ENCODE data around the gene NOP16. TPM values are rescaled to one million over a fixed set of nuclear protein-coding genes. Genes with fewer than 3 reads are reported as not detected.

Gene NOP16, protein sequence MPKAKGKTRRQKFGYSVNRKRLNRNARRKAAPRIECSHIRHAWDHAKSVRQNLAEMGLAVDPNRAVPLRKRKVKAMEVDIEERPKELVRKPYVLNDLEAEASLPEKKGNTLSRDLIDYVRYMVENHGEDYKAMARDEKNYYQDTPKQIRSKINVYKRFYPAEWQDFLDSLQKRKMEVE
- total RNA-seq (2022; extraction: Qiagen RNA extraction; ENCODE audit: low read depth): 121 to 132 TPM (median 126 TPM) in 5 replicates

DNA sequence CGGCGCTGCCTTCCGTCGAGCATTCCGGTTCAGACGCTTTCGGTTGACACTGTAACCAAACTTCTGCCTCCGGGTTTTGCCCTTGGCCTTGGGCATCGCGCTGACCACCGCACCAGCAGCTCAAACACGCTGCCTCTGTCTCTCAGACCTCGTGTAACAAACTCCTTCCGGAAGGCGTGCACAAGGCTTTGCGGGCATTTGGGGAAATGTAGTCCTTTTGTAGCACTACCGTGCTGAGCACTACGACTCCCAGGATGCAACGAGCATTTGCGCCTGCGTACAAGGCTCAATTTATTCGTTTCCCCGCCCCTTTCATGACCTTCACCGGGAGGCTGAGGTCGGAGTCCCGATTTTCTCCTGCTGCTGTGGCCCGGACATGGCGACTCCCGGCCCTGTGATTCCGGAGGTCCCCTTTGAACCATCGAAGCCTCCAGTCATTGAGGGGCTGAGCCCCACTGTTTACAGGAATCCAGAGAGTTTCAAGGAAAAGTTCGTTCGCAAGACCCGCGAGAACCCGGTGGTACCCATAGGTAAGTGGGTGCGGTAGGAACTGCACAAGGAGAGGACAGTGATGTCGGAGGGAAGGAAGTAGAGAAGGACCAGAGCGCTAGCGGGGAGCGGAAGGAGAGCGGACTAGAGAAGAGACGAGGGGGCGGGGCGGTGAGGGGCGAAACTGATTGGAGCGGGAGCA, at the start of gene NOP16, which contains the start of gene HIGD2A:
TSS of gene NOP16 (minus strand) at position 155 of the 691 bp plus-strand sequence. CDS start at position 96, 59 bp downstream.
TSS of gene HIGD2A (plus strand) at position 308 of the 691 bp plus-strand sequence. CDS start at position 377, 69 bp downstream.

DNA sequence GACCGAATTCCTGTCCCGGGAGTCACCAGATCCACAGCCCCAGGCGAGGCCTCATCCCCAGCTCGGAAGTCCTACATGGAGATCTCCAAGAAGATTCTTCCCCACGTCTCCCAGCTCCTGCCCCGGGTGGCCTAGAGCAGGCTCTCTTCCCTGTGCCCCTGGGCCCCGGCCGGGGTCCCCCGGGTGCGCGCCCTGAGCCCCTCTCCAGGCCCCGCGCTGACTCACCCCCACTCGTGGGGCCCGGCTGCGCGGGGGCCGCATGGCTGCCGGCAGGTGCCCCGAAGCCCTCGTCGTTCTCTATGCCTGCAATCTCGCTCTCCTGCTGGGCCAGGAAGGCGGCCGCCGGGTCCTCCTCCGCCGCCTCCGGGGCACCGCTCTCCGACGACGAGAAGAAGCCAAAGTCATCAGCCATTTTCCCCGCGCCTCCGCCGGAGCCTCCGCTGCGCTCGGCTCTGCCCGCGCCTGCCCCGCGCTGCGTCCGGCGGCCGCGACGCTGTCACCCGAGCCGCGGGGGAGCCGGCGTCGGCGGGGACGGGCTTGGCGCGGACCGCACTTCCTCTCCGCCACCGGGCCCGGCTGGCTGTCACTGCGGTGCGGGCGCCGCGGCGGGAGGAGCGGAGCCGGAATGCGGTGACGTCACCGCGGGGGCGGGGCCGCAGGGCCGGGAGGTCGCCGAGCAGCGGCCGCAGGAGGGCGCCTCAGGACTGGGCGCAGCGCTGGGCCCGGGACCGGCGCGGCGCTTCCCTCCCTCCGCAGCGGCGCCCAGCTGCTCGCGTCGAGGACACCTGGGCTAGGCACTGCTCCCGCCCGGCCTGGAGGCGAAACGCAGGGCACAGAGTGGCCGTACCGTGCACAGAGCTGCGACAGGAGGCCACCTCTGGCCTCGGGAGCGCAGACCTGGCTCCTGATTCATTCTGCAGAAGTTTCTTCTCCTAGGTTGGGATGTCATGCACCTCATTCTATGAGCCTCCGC, 27.8 kb upstream of the NOP16 start, which contains the start of gene CLTB:
TSS of gene CLTB (minus strand) at position 588 of the 973 bp plus-strand sequence. CDS start at position 412, 176 bp downstream.

DNA sequence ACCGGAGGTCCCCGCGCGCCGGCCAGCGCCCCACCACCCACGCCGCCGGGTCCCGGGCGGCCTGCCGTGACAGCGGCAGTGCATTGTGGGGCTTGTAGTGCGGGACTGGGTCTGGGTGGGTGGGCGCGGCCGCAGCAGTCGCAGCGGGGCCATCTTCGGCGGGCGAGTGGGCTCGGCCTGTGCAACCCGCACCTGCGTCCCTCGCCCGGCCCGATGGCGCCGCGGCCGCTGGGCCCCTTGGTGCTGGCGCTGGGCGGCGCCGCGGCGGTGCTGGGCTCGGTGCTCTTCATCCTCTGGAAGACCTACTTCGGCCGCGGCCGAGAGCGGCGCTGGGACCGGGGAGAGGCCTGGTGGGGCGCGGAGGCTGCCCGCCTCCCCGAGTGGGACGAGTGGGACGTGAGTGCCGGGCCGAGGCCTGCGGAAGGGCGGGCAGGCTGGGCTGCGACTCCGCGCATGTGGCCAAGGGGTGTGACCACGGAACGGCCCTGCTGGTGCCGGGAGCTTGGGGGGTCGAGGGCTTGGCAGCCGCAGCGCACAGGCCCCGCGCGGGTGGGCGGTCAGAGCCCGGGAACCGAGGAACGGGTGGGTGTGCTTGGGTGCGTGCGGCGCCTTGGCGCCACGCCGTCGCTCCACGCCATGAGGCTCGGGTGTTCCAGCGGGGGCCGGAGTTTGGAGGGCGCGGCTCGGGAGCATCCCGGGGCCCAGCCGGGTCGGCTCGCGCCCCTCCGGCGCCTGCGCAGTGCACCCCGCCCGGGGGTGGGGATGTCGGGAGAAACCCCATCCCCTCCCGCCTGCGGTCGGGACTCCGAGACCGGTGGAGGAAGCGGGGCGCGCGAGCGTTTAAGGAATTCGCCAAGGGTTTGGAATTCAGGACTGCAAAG, 22.8 kb downstream of the NOP16 start, which contains the start of gene ARL10:
TSS of gene ARL10 (plus strand) at position 137 of the 881 bp plus-strand sequence. CDS start at position 214, 77 bp downstream.

DNA sequence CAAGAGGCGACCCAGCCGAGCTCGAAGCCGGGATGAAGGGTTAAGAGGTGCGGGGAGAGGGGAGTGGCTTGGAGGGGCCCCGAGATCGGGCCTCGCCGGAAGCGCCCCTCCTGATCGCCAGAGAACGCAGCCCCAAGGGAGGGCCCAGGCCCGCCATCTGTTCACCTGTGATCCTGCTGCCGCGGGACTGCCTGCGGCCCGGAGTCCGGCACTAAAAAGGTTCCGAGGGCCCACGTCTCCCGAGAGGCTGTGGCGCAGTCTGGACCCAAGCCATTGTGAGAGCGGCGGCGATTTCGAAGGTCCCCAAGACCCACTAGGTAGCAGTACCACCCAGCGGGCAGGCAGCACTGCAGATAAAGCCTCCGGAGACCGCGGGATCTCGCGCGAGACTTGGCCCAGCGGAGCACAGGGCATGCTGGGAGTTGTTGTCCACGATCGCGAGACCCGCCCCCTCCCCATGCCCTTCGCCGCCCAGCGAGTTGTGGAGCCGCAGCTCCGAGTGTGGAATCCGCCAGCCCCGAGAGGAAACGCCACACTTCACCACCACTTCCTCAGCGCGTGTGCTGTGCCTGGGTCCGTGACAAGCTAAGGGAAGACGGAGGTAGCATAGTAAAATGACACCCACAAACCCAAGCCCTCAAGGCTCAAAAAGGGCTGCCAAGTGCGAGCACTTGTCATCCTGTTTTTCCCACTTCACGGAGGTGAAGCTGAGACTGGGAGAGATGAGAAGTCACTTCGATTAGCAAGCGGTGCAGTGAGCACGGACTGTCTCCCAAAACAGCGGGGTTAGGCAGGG, 26.8 kb downstream of the NOP16 start, which contains the start of gene KIAA1191:
TSS of gene KIAA1191 (minus strand) at position 328 of the 796 bp plus-strand sequence. CDS start 2,256 bp downstream, outside the sequence.

Other genes with a start within 250 kb of the NOP16 start
- 12.0 to 15.7 TPM (median 14.5 TPM) in 5 replicates for gene SIMC1, start 150.2 kb downstream of the NOP16 start, total RNA-seq (2022; extraction: Qiagen RNA extraction; ENCODE audit: low read depth)
- 64.4 to 86.2 TPM (median 79.2 TPM) in 5 replicates for gene KIAA1191, start 26.8 kb downstream of the NOP16 start, total RNA-seq (2022; extraction: Qiagen RNA extraction; ENCODE audit: low read depth)
- gene ARL10, start 23.1 kb downstream of the NOP16 start, total RNA-seq (2022; extraction: Qiagen RNA extraction; ENCODE audit: low read depth): 0.31 to 1.1 TPM (median 0.76 TPM) in 5 replicates
- gene HIGD2A, start 153 bp upstream of the NOP16 start, total RNA-seq (2022; extraction: Qiagen RNA extraction; ENCODE audit: low read depth): 234 to 275 TPM (median 243 TPM) in 5 replicates
- 73.1 to 113 TPM (median 98.3 TPM) in 5 replicates for gene CLTB, start 27.9 kb upstream of the NOP16 start, total RNA-seq (2022; extraction: Qiagen RNA extraction; ENCODE audit: low read depth)
- gene FAF2, start 59.8 kb upstream of the NOP16 start, total RNA-seq (2022; extraction: Qiagen RNA extraction; ENCODE audit: low read depth): 49.5 to 54.6 TPM (median 53.4 TPM) in 5 replicates
- 31.2 to 47.4 TPM (median 42.0 TPM) in 5 replicates for gene RNF44, start 148.8 kb upstream of the NOP16 start, total RNA-seq (2022; extraction: Qiagen RNA extraction; ENCODE audit: low read depth)
- gene CDHR2, start 160.7 kb upstream of the NOP16 start, total RNA-seq (2022; extraction: Qiagen RNA extraction; ENCODE audit: low read depth): 0.04 to 0.08 TPM (median 0.06 TPM) in 5 replicates
- 7.3 to 10.3 TPM (median 9.4 TPM) in 5 replicates for gene GPRIN1, start 221.6 kb upstream of the NOP16 start, total RNA-seq (2022; extraction: Qiagen RNA extraction; ENCODE audit: low read depth)
- 0.91 to 1.4 TPM (median 1.2 TPM) in 5 replicates for gene SNCB, start 241.9 kb upstream of the NOP16 start, total RNA-seq (2022; extraction: Qiagen RNA extraction; ENCODE audit: low read depth)
- gene EIF4E1B, start 242.1 kb upstream of the NOP16 start, total RNA-seq (2022; extraction: Qiagen RNA extraction; ENCODE audit: low read depth): not detected in 5 replicates